ENCODE results near the gene DRICH1. TPM values are rescaled to one million over a fixed set of nuclear protein-coding genes. Genes with fewer than 3 reads are reported as not detected.

The DRICH1 gene
- total RNA-seq, 1 experiment from 2014 or later = not detected

- no TSS peak for BruUV-seq (replicated peaks)
- Histone ChIP-seq H3K9me3 (ENCODE audit: control insufficient read depth, insufficient read depth, low read depth, low read length) (no peaks in the 10 kb centered on the region), H3K4me1 (ENCODE audit: control insufficient read depth, insufficient read depth, low read length) (no peaks in the 10 kb centered on the region), H3K27me3 (ENCODE audit: control insufficient read depth, insufficient read depth, low read length) (no peaks in the 10 kb centered on the region), H3K27ac (ENCODE audit: low read length) (no peak overlapping the region), H3K4me3 (ENCODE audit: low read depth in 2 of 2, low read length in 2 of 2) (no peak overlapping the region), H3K36me3 (ENCODE audit: control insufficient read depth, insufficient read depth, low read length) (no peaks in the 10 kb centered on the region)
- intact Hi-C loops (cut with micrococcal nuclease; ENCODE audit: unreplicated experiment) = no loop called here
- TF ChIP-seq CTCF (IDR thresholded peaks at IDR 0.05) = no peak
- TF ChIP-seq TCF7L2 (IDR thresholded peaks at IDR 0.05; ENCODE audit: low read depth, low read length) = no peak
- TF ChIP-seq REST (IDR thresholded peaks at IDR 0.05; ENCODE audit: insufficient read depth in 1 of 2, low read depth in 2 of 2, low read length in 1 of 2) = no peak
- no peak for TF ChIP-seq SIN3A (IDR thresholded peaks at IDR 0.05; ENCODE audit: borderline replicate concordance, insufficient read depth, low read depth, low read length)
- no peak for TF ChIP-seq POLR2AphosphoS5 (IDR thresholded peaks at IDR 0.05; ENCODE audit: low read depth, low read length)
- POLR2A ChIA-PET = no interaction called here
- CTCF ChIA-PET = no interaction called here
- DNase-seq (ENCODE audit: low read depth, low spot score) = no peak
- no peak for ATAC-seq
- in situ Hi-C loops (cut with HindIII; ENCODE audit: low pct_unique_long_range_greater_than_20kb, low sequenced_read_pairs) = no loop called here
These were observed 27.0 kb downstream of the DRICH1 start for GRCh38 chr22:23604939-23605712.

GRCh38 chr22:23603266-23603665, 28.9 kb downstream of the DRICH1 start:
- TF ChIP-seq REST (IDR thresholded peaks at IDR 0.05; ENCODE audit: insufficient read depth in 1 of 2, low read depth in 2 of 2, low read length in 1 of 2) (no peak), POLR2AphosphoS5 (IDR thresholded peaks at IDR 0.05; ENCODE audit: low read depth, low read length) (no peak), TCF7L2 (IDR thresholded peaks at IDR 0.05; ENCODE audit: low read depth, low read length) (no peak)
- H3K4me3 ChIP-seq (ENCODE audit: low read depth in 2 of 2, low read length in 2 of 2) = no peak overlapping the region
- no peak overlapping the region for H3K27ac ChIP-seq (ENCODE audit: low read length)
- ChIA-PET CTCF (no interaction called here), POLR2A (interaction anchor here (0.6 kb wide), 1 partner anchor 269 kb away, joined by 5 read pairs; no protein-coding TSS in a partner anchor)
- no peaks in the 10 kb centered on the region for H3K36me3 ChIP-seq (ENCODE audit: control insufficient read depth, insufficient read depth, low read length)
- ATAC-seq (no peak), DNase-seq (ENCODE audit: low read depth, low spot score) (no peak)
- in situ Hi-C loops (cut with HindIII; ENCODE audit: low pct_unique_long_range_greater_than_20kb, low sequenced_read_pairs) (no loop called here), intact Hi-C loops (cut with micrococcal nuclease; ENCODE audit: unreplicated experiment) (no loop called here)
- BruUV-seq (replicated peaks) = no TSS peak
- H3K27me3 ChIP-seq (ENCODE audit: control insufficient read depth, insufficient read depth, low read length) = no peaks in the 10 kb centered on the region
- no peaks in the 10 kb centered on the region for H3K4me1 ChIP-seq (ENCODE audit: control insufficient read depth, insufficient read depth, low read length)
- H3K9me3 ChIP-seq (ENCODE audit: control insufficient read depth, insufficient read depth, low read depth, low read length) = no peaks in the 10 kb centered on the region
